CD4-positive, alpha-beta T cell (primary cell): ENCODE measurements around the gene PAX2. TPM values are rescaled to one million over a fixed set of nuclear protein-coding genes. Genes with fewer than 3 reads are reported as not detected.

Source experiments
- ATAC-seq: fragments of 200-7000 bp; cut with Tn5 transposase; one replicate; pipeline ENCODE4 v1.10.0; 2022; ENCODE audit warnings: mild to moderate bottlenecking; ENCODE audit not compliant: poor library complexity
- CTCF ChIA-PET: fragments of 350-600 bp; sonication (Branson Sonifier 250); formaldehyde crosslinking; loops from one replicate; lab custom pipeline; 2021; ENCODE audit warnings: antibody characterized with exemption, inconsistent platforms; lab: Charles Lee
- POLR2A ChIA-PET: fragments of 350-600 bp; sonication (Branson Sonifier 250); formaldehyde crosslinking; loops from one replicate; lab custom pipeline; 2021; ENCODE audit warnings: antibody characterized with exemption, inconsistent platforms; lab: Charles Lee
- DNase-seq, 14 experiments: peaks; one replicate each; pipeline ENCODE4 v3.0.0-alpha.2; 2013 to 2020; ENCODE audit warnings: mixed read lengths in 2 of 14
- H3K27ac ChIP-seq, 2 donors: one replicate each; pipeline versions ENCODE4 v1.5.1 to v1.7.0; 2013; ENCODE audit warnings: low read length in 2 of 2, low read depth in 1 of 2, mild to moderate bottlenecking in 1 of 2
- H3K27me3 ChIP-seq, 2 experiments: 1 replicate in 1 of 2; 2 replicates in 1 of 2; pipeline versions ENCODE4 v1.6.1 to v1.7.0; 2013; ENCODE audit warnings: low read length in 2 of 2, control low read depth in 1 of 2, mild to moderate bottlenecking in 1 of 2, moderate library complexity in 1 of 2; ENCODE audit not compliant: insufficient read depth in 2 of 2, control insufficient read depth in 1 of 2
- H3K36me3 ChIP-seq: one replicate; pipeline ENCODE4 v1.6.1; 2013; ENCODE audit warnings: low read length, control low read depth; ENCODE audit not compliant: insufficient read depth
- H3K4me1 ChIP-seq: one replicate; pipeline ENCODE4 v1.6.1; 2013; ENCODE audit warnings: low read length, control low read depth; ENCODE audit not compliant: insufficient read depth
- H3K4me3 ChIP-seq: one replicate; pipeline ENCODE4 v1.5.1; 2013; ENCODE audit warnings: mild to moderate bottlenecking, low read length, moderate library complexity
- H3K9me3 ChIP-seq, 2 experiments: 1 replicate in 1 of 2; 2 replicates in 1 of 2; pipeline versions ENCODE4 v1.6.1 to v1.7.0; 2013; ENCODE audit warnings: low read length in 2 of 2, mild to moderate bottlenecking in 2 of 2, control low read depth in 1 of 2, moderate library complexity in 1 of 2; ENCODE audit not compliant: control insufficient read depth in 1 of 2, insufficient read depth in 1 of 2
- H3K27ac Mint-ChIP-seq: one replicate; pipeline ENCODE4 v1.8.0; 2020; ENCODE audit warnings: mixed read lengths
- H3K27me3 Mint-ChIP-seq: one replicate; pipeline ENCODE4 v1.8.0; 2021; ENCODE audit warnings: mixed read lengths
- H3K36me3 Mint-ChIP-seq: one replicate; pipeline ENCODE4 v1.8.0; 2021; ENCODE audit warnings: low read depth, mixed read lengths
- H3K4me1 Mint-ChIP-seq: one replicate; pipeline ENCODE4 v1.8.0; 2021; ENCODE audit warnings: low read depth, mixed read lengths
- H3K4me3 Mint-ChIP-seq: one replicate; pipeline ENCODE4 v1.8.0; 2020; ENCODE audit warnings: mild to moderate bottlenecking, mixed read lengths
- H3K9me3 Mint-ChIP-seq: one replicate; pipeline ENCODE4 v1.8.0; 2020; ENCODE audit warnings: mixed read lengths
- CTCF ChIP-seq: fragments of 200-600 bp; IDR thresholded peaks from one replicate; pipeline ENCODE4 v1.8.0; 2022; ENCODE audit warnings: antibody characterized with exemption, mild to moderate bottlenecking
- intact Hi-C, 2 experiments: fragments of 100-400 bp; cut with DNase I in 1 of 2; cut with micrococcal nuclease in 1 of 2; formaldehyde crosslinking; loops; one replicate each; pipeline versions ENCODE4 v1.15.1 to v1.9.0; 2023 to 2025; cut with DNase I, micrococcal nuclease
- total RNA-seq, 174 experiments: library from RNA in 2 of 174; stranded (reverse) in 2 of 174; gene quantifications; one replicate each; pipeline ENCODE4 v1.2.3 and lab custom pipeline; 2021 to 2026

Gene PAX2
- total RNA-seq, 2 experiments from 2014 or later: not detected

GRCh38 chr10:100715445-100716385 lies 29.7 kb upstream of the PAX2 start:
- H3K4me3 ChIP-seq: no peak overlapping the region
- Mint-ChIP-seq H3K9me3 (no peaks in the 10 kb centered on the region), H3K4me1 (peaks cover 17% of the 10 kb centered on the region), H3K27ac (no peak overlapping the region), H3K4me3 (no peak overlapping the region), H3K27me3 (peaks cover 94% of the 10 kb centered on the region), H3K36me3 (no peaks in the 10 kb centered on the region)
- no peak for TF ChIP-seq CTCF
- DNase-seq (no peak), ATAC-seq (no peak)
- H3K36me3 ChIP-seq: no peaks in the 10 kb centered on the region
- ChIA-PET CTCF (no interaction called here), POLR2A (no interaction called here)
- H3K27me3 ChIP-seq: peaks cover 65 to 90% of the 10 kb centered on the region in 2 experiments
- peaks cover 0 to 3% of the 10 kb centered on the region in 2 experiments for H3K9me3 ChIP-seq
- intact Hi-C loops: no loop called here
- no peak overlapping the region for H3K27ac ChIP-seq
- H3K4me1 ChIP-seq: peaks cover 10% of the 10 kb centered on the region

GRCh38 chr10:100717166-100717565 lies 28.2 kb upstream of the PAX2 start:
- H3K27me3 ChIP-seq: peaks cover 62 to 87% of the 10 kb centered on the region in 2 experiments
- H3K36me3 Mint-ChIP-seq: no peaks in the 10 kb centered on the region
- H3K27me3 Mint-ChIP-seq: peaks cover 94% of the 10 kb centered on the region
- ChIA-PET POLR2A (no interaction called here), CTCF (no interaction called here)
- DNase-seq (no peak), ATAC-seq (no peak)
- peaks cover 0 to 3% of the 10 kb centered on the region in 2 experiments for H3K9me3 ChIP-seq
- intact Hi-C loops: no loop called here
- no peak overlapping the region for H3K27ac ChIP-seq
- peaks cover 10% of the 10 kb centered on the region for H3K4me1 ChIP-seq
- H3K36me3 ChIP-seq: no peaks in the 10 kb centered on the region
- H3K4me3 Mint-ChIP-seq: no peak overlapping the region
- H3K9me3 Mint-ChIP-seq: no peaks in the 10 kb centered on the region
- peaks cover 16% of the 10 kb centered on the region for H3K4me1 Mint-ChIP-seq
- no peak overlapping the region for H3K27ac Mint-ChIP-seq
- TF ChIP-seq CTCF: no peak
- no peak overlapping the region for H3K4me3 ChIP-seq

- TF ChIP-seq CTCF: no peak
- Mint-ChIP-seq H3K9me3 (no peaks in the 10 kb centered on the region), H3K4me1 (peaks cover 18% of the 10 kb centered on the region), H3K36me3 (no peaks in the 10 kb centered on the region), H3K27me3 (peaks cover 92% of the 10 kb centered on the region), H3K4me3 (no peak overlapping the region), H3K27ac (no peak overlapping the region)
- H3K27ac ChIP-seq: no peak overlapping the region
- intact Hi-C loops: no loop called here
- ChIA-PET POLR2A (no interaction called here), CTCF (no interaction called here)
- no peak for ATAC-seq
- H3K9me3 ChIP-seq: no peaks in the 10 kb centered on the region
- H3K36me3 ChIP-seq: no peaks in the 10 kb centered on the region
- peaks cover 10% of the 10 kb centered on the region for H3K4me1 ChIP-seq
- no peak for DNase-seq
- no peak overlapping the region for H3K4me3 ChIP-seq
- H3K27me3 ChIP-seq: peaks cover 60 to 87% of the 10 kb centered on the region in 2 experiments
These were observed 27.1 kb upstream of the PAX2 start for GRCh38 chr10:100718197-100718742.
